GM12891 (cell line): Measurements from ENCODE around the gene STOX2.

ENCODE experiments used
- PAX5 ChIP-seq: IDR thresholded peaks from 2 replicates; pipeline ENCODE4 v1.6.1; 2011; ENCODE audit warnings: low read length, moderate library complexity, mild to moderate bottlenecking; ENCODE audit not compliant: insufficient read depth, severe bottlenecking
- POLR2A ChIP-seq: IDR thresholded peaks from 2 replicates; pipeline ENCODE4 v1.6.1; 2011; ENCODE audit warnings: low read depth, low read length, control low read depth
- POLR2AphosphoS5 ChIP-seq: IDR thresholded peaks from 2 replicates; pipeline ENCODE4 v1.6.1; 2011; ENCODE audit warnings: low read depth, low read length, control low read depth
- POU2F2 ChIP-seq: IDR thresholded peaks from 2 replicates; pipeline ENCODE4 v1.6.1; 2011; ENCODE audit warnings: low read depth, mild to moderate bottlenecking, control low read depth, low read length, moderate library complexity
- SPI1 ChIP-seq: IDR thresholded peaks from 2 replicates; pipeline ENCODE4 v1.6.1; 2011; ENCODE audit warnings: low read depth, low read length, control low read depth
- TAF1 ChIP-seq: IDR thresholded peaks from 2 replicates; pipeline ENCODE4 v1.6.1; 2011; ENCODE audit warnings: low read depth, low read length, control low read depth

- TF ChIP-seq POLR2AphosphoS5 (no peak), POLR2A (no peak), SPI1 (no peak), TAF1 (no peak), PAX5 (no peak), POU2F2 (no peak)
Observed at GRCh38 chr4:183876268-183876934, 28.7 kb upstream of the STOX2 start.
